Sigmoid colon (tissue), 4 donors: ENCODE measurements around the gene IL24.

Source experiments
- EP300 ChIP-seq, 4 donors: sonication (generic); formaldehyde crosslinking; IDR thresholded peaks; one replicate each; pipeline ENCODE4 v1.6.1; 2017; ENCODE audit warnings: antibody characterized with exemption in 4 of 4
- POLR2A ChIP-seq, 2 donors: fragments of 450-650 bp; IDR thresholded peaks; one replicate each; pipeline ENCODE4 v1.6.1; 2016; ENCODE audit warnings: antibody characterized with exemption in 2 of 2, mild to moderate bottlenecking in 2 of 2, moderate library complexity in 2 of 2
- POLR2AphosphoS5 ChIP-seq, 4 donors: sonication (generic); formaldehyde crosslinking; IDR thresholded peaks; one replicate each; pipeline ENCODE4 v1.6.1; 2017; ENCODE audit warnings: antibody characterized with exemption in 4 of 4
- TF ChIP-seq, protein P1 (sequence below), 4 experiments: fragments of 450-650 bp in 3 of 4; fragments of 200-600 bp in 1 of 4; IDR thresholded peaks; one replicate each; pipeline ENCODE4 v1.5.1; 2016 to 2019; ENCODE audit warnings: antibody characterized with exemption in 4 of 4, mild to moderate bottlenecking in 3 of 4, moderate library complexity in 2 of 4

DNA sequence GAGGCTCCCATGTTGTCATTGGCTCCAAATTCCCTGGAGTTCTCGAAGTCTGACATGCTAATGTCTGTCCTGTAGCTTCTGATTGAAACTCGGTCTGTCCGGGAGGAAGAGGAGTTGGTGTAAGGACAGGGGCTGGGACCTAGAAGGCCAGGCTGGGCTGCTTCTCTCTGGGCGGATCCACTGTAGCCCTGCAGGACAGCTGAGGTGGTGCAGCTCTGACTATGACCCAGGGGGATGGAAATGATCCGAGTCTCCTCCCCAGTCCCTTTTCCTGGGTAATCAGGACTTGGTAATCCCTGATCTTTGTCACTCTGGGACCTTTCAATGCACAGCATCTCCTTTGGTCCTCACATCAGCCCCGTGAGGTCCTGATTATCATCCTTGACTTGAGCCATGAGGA lies 34.5 kb downstream of the IL24 start:
- TF ChIP-seq, protein P1, sequence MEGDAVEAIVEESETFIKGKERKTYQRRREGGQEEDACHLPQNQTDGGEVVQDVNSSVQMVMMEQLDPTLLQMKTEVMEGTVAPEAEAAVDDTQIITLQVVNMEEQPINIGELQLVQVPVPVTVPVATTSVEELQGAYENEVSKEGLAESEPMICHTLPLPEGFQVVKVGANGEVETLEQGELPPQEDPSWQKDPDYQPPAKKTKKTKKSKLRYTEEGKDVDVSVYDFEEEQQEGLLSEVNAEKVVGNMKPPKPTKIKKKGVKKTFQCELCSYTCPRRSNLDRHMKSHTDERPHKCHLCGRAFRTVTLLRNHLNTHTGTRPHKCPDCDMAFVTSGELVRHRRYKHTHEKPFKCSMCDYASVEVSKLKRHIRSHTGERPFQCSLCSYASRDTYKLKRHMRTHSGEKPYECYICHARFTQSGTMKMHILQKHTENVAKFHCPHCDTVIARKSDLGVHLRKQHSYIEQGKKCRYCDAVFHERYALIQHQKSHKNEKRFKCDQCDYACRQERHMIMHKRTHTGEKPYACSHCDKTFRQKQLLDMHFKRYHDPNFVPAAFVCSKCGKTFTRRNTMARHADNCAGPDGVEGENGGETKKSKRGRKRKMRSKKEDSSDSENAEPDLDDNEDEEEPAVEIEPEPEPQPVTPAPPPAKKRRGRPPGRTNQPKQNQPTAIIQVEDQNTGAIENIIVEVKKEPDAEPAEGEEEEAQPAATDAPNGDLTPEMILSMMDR (IDR thresholded peaks at IDR 0.05), result no peak
- TF ChIP-seq POLR2A (IDR thresholded peaks at IDR 0.05) (no peak), POLR2AphosphoS5 (IDR thresholded peaks at IDR 0.05) (no peak), EP300 (IDR thresholded peaks at IDR 0.05) (no peak)
